Inferior parietal cortex (tissue), 1 donor: ENCODE data around the gene SFT2D2.

Source experiments
- DNase-seq: peaks from one replicate; pipeline ENCODE4 v3.0.0-alpha.2; 2016; ENCODE audit errors: extremely low spot score

SFT2D2 gene

GRCh38 chr1:168265596-168265995, 39.8 kb downstream of the SFT2D2 start:
- no peak for DNase-seq

GRCh38 chr1:168266644-168267186, 40.9 kb downstream of the SFT2D2 start:
- DNase-seq = no peak

GRCh38 chr1:168271636-168272035, 45.8 kb downstream of the SFT2D2 start:
- DNase-seq = no peak

DNA sequence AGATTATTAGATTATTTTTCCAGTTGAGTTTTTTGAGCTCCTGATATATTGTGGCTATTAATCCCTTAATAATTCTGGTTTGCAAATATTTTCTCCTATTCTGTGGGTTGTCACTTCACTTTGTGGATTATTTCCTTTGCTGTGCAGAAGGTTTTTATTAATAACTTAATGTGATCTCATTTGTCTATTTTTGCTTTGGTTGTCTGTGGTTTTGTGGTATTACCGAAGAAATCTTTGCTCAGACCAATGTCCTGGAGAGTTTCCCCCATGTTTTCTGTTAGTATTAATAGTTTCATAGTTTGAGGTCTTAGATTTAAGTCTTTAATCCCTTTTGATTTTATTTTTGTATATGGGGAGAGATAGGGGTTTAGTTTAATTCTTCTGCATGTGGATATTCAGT, 47.8 kb downstream of the SFT2D2 start:
- no peak for DNase-seq

GRCh38 chr1:168279253-168279652, 53.4 kb downstream of the SFT2D2 start:
- no peak for DNase-seq

DNA sequence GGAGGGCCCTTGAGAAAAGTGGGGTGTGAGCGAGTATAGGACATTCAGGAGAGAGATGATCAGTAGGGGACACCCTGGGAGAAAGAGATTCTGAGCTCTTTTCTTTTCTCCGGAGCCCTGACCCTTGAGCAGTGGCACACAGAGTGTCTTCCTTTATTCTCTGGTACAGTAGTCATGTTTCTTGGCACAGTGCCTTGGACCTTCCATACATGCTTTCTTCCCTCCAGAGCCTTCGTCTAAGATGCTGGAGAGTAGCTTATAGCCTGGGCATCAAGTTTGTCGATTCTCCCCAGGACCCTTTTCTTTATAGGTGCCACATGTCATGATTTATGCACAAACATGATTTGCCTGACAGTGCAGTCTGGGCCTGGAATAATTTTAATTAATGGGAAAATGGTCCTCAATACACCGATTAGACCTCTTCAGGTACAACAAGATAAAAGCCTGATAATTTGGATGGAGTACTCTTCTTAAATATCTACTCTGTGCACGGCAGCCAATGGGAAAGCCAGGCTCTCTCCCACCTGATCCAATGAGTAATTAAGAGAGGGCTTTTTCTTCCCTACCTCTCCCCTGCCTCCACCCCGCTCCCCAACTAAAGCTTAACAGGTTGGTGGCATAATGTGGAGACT, 54.6 kb downstream of the SFT2D2 start, which contains the start of gene TBX19:
TBX19 (plus strand) TSS at position 582 of the 632 bp plus-strand sequence. CDS start 214 bp downstream, outside the sequence.
- DNase-seq = no peak

DNA sequence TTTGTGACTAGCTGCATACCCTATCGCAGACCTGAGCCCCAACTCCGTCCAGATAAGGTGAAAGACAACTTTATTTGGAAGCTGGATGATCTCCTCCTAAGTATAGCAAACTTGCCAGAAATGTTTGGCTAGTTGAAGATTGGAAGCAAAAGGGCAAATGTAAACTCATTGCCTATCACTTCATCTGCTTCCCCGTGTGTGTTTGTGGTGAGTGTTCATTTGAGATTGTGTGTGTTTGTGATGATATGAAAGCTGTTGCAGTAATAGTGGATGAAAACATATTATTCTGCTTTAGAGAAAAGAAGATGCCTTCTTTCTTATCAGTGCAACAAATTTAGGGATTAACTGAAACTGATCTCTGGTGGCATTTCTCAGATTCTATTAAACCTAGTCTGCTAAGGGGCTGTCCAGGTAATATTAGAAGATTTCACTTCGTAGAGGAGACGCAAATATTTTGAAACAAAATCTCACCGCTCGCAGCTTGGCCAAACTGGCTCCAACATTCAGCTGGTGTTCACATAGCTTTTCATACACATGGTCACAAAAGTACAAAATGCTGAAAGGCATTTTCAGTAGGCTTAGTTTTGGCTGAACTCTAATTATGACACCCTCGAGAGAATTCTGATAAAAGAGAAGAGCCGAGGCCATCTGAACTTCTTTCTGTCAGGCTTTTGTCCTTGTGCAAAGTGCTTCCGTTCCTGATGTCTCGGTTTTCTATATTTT, 56.0 kb downstream of the SFT2D2 start:
- DNase-seq = no peak

- no peak for DNase-seq
Measured at GRCh38 chr1:168285521-168285790, 59.7 kb downstream of the SFT2D2 start.

GRCh38 chr1:168285971-168286927, 60.4 kb downstream of the SFT2D2 start:
- DNase-seq = no peak

DNA sequence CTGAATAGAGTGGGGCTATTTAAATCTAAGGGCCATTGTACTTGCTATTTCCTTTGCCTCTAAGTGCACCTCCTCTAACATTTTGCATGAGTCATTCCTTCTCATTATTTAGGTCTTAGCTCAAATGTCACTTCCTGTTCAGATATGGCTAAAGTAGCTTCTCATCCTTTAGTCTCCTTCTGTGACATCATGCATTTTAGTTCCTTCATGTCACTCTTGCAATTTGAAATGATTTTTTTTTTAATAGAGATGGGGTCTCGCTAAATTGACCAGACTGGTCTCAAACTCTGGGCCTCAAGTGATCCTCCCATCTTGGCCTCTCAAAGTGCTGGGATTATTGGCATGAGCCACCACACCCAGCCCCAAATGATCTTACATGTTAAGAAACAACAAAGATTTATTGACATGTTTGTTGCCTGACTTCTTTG, 61.4 kb downstream of the SFT2D2 start:
- DNase-seq = no peak

DNA sequence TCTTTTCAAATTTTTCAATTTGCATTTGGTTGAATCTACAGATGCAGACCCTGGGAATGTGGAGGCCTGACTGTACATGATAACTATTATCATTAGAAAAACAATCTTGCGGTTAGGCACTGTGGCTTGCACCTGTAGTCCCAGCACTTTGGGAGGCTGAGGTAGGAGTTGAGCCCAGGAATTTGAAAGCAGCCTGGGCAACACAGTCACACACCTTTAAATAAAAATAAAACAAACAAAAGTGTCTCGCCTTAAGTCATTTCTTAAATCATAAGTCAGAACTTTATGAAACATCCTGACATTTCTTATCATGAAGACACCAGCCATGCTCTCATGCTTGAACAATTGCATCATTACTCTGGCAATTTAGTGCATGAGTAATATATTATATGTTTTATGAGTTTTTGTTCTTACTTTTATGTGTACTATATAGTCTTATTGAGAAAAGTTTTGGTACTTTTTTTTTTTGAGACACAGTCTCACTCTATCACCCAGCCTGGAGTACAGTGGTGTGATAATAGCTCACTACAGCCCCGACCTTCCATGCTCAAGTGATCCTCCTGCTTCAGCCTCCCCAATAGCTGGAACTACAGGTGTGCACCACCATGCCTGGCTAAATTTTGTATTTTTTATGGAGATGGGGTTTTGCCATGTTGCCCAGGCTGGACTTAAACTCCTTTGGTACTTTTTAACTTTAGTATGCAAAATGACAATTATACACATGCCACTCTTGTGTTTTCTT, 62.7 kb downstream of the SFT2D2 start:
- DNase-seq = no peak

- no peak for DNase-seq
Measured at GRCh38 chr1:168291222-168291837, 65.5 kb downstream of the SFT2D2 start.

GRCh38 chr1:168293356-168293755, 67.6 kb downstream of the SFT2D2 start:
- no peak for DNase-seq

- DNase-seq = no peak
Measured at GRCh38 chr1:168295411-168296114, 69.8 kb downstream of the SFT2D2 start.

DNA sequence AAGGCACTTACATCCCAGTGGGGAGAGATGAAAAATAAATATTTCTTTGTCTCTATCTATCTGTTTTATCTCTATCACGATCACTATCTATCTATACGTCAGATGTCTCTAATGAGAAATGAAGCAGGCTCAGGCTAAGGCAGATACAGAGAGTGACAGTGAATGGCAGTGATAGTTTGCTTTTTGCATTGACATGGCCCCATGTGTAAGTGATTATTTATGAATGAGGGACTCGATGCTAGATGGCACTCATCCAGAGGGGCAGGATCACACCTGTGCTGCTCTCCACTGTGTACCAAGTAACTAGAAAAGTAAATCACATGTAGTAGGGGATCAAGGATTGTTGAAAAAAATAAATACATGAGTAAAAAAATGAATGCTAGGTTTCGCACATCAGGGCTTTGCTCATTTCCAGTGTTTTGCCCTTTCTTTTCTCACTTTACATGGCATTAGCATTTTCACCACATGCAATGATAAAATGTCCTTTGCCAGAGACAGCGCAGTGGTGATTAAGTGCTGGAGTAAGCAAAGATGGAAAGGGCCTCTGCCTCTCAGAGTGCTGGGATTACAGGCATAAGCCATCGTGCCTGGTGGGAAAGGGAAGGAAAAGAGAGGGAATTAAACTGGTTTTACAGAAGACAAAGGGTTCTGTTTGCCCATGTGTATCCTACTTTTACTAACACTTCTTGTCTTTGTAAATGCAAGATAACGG, 71.4 kb downstream of the SFT2D2 start:
- no peak for DNase-seq

DNA sequence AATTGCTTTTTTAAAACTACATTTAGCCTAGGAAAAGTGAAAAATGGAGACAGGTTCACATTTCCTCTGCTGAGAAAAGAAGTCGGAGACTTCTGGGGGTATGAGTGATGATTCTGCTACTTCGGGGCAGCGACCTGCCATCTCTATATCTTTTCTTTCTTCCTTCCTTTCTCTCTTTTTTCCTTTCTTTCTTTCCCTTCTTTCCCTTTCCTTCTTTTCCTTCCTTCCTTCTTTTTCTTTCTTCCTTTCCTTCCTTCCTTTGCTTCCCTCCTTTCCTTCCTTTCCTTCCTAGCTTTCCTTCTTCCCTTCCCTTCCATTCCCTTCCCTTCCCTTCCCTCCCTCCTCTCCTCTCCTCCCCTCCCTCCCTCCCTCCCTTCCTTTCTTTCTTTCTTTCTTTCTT, 72.6 kb downstream of the SFT2D2 start:
- no peak for DNase-seq

GRCh38 chr1:168300626-168301025, 74.8 kb downstream of the SFT2D2 start:
- DNase-seq = peak; percentile 40

- DNase-seq = no peak
Measured at GRCh38 chr1:168301664-168302320, 76.0 kb downstream of the SFT2D2 start.
